Colon (tissue), 2 donors: ENCODE data around the gene BLZF1.
"Not testable (repeated sequence)": the region's sequence is repeated elsewhere in the genome, so short reads cannot be mapped to it uniquely, and the experiment has no call there.

Experiments
- FAIRE-seq: peaks from 2 replicates; lab custom pipeline; 2012; peaks lifted over from hg19 to GRCh38; lab: Jason Lieb, UNC
- donor health status: control.
- donor health status: control.

The BLZF1 gene

DNA sequence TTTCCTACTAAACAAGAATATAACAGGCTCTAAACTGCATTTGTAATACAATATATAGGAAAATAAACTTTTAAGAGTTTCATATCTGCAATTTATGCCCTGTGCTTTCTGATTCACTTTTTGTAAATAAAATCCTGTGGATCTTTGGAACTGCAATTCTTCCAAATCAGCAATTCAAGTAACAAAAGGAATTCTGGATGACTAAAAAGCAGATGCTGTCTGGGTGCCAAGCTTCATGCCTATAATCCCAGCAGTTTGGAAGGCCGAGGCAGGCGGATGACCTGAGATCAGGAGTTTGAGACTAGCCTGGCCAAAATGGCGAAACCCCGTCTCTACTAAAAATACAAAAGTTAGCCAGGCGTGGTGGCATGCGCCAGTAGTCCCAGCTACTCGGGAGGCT, 6.7 kb upstream of the BLZF1 start:
- FAIRE-seq = no peak

DNA sequence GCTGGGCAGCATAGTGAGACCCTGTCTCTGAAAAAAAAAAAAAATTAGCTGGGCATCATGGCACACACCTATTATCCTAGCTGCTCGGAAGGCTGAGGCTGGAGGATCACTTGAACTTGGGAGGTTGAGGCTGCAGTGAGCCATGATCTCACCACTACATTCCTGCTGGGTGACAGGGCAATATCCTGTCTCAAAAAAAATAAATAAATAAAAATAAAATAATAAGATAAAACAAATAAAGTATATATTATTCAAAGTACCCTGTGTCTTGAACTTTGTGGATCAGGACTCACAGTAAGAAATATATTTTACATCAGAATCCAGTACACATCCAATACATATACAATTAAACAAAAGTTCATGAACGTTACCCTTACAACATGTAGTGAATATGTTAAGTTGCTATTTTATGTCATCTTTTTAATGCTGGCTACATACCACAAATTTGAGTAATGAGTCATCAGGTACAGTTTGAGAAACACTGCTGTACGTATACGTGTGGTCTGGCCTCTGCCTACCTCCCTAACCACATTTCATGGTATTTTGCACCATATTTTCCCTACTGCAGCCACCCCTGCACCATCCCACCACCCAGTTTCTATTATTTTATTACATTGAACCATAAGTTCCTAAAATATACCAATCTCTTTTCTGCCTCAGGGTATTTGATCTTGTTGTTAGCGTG, 4.8 kb upstream of the BLZF1 start:
- no peak for FAIRE-seq

DNA sequence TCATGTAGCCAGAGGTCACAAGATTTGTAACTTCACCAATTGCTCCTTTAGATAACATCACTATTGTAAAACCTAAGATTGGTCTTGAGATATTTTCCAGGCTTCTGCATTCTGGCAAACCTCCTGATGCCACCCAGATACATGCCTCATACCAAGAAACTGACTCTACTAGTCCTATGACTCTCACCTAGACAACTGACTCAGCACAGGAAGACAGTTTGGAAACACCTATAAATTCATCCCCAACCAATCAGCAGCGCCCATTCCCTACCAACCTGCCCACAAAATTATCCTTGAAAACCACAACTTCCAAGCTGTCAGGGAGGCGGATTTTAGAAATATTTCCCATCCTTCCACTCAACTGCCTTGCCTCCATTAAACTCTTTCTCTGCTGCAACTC, 3.0 kb upstream of the BLZF1 start:
- FAIRE-seq = no peak

DNA sequence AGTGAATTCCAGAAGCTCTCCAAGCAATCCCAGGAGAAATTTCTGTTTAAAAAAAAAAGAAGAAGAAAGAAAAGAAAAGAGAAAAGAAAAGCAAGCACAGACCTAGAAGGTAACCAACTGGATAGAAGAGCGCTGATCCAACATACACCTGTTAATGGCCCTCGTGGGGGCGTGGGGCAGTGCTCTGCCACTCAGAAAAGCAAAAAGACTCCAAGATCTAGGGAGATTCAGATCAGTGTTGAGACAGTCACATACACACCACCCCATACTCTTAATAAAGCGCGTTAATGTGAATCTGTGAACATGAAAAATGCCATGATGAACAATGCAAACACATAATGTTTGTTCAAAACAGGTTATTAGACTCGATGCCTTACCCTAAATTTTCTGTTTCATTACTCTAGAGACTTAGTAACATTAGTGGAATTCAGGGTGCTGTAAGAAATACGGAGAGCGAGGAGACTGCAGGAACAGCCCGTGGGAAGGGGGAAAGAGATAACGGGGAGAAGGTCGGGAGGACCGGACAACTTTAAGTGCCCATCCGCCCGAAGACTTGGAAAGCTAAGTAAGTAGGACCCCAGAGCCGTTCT, 804 bp upstream of the BLZF1 start:
- FAIRE-seq = no peak

DNA sequence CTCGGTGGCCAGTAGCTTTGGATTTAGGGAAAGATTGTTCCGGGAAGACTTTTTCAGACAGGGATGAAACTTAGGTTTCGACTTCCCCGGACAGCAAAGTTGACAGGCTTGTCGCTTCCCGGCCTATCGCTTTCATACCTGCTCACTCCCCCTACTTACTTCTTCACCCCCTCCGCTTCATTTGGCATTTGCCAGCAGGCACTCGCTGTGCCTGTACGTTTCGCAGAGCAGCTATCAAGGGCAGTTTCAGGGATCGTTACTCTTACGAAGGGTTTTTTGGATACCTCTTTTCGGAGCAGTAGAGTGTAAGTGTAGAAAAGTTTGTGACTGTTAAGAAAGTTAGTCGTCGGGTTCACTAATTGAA, 393 bp downstream of the BLZF1 start:
- FAIRE-seq = no peak

DNA sequence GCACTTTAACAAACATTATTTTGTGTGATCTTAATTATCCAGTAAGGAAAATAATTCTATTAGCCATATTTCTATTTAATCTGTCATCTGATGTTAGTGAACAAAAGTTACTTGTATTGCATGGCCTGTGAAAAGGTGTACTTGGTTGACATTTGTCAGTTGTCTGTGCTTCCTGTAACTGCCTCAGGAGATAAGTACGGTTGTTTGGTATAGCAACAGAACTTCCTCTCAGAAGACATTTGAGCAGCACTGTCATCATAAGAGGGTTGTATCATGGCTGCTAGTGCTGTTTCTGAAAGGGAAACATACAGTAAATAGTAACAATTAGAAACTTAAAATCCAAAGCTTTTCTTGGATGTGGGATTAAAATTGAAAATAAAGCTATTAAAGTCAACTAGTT, 3.4 kb downstream of the BLZF1 start:
- no peak for FAIRE-seq

DNA sequence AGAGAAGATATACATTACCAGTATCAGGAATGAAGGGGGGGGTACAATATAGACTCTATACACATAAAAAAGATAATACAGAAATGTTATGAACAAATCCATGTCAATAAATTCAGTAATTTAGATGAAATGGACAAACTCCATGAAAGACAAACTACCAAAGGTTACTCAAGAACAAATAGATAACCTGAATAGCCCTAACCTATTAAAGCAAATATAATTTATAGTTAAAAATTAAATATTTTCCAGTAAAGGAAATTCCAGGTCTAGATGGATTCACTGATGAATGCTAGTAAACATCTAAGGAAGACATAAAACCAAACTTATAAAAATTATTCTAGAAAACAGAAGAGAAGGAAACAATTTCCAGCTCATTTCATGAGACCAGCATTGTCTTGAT, 13.2 kb downstream of the BLZF1 start:
- FAIRE-seq = no peak

DNA sequence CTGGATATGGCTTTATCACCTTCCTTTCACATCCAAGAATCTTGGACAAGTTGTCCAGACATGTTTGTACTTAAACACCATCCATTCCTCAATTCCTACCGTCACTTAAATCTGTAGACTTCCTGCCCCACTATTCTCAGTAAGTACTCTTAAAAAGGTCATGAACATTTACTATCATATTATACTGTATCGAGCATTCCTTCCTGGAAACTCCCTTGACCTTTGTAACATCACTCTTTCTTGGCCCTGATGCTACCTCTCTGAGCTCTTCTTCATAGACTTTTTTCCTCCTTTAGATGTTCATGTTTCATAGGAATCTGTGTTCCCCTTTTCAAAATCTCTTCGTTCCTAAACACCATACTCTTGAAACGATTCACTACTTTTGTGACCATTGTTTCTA, 15.5 kb downstream of the BLZF1 start:
- no peak for FAIRE-seq

DNA sequence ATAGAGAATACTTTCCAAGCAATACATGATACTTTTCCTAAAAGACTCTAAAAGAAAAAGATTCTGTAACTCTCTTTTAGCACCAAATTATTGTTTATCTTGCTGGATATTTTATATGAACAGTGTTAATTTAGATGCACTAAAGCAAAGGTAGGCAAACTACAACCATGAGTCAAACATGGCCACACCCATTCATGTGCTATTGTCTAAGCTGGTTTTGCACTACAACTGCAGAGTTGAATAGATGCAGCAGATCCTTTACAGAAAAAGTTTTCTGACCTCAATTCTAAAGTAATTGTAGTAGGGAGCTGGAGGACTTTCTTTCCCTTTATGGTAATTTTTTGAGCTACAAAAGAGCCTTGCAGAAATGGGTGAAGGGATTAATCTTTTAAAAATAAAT, 19.4 kb downstream of the BLZF1 start:
- no peak for FAIRE-seq

DNA sequence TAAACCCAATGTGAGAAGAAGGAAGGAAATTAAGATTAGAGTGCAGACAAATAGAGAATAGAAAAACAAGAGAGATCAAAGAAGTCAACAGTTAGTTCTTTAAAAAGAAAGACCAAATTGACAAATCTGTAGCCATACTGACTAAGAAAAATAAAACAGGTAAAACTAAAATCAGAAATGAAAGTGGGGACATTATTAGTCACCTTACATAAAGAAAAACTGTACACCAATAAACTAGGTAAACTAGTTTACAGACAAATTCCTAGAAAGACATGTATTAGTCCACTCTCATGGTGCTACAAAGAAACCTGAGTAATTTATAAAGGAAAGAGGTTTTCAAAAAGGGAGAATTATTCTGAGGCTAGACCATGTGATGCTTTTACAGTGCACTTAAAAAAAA, 22.3 kb downstream of the BLZF1 start:
- FAIRE-seq = no peak

DNA sequence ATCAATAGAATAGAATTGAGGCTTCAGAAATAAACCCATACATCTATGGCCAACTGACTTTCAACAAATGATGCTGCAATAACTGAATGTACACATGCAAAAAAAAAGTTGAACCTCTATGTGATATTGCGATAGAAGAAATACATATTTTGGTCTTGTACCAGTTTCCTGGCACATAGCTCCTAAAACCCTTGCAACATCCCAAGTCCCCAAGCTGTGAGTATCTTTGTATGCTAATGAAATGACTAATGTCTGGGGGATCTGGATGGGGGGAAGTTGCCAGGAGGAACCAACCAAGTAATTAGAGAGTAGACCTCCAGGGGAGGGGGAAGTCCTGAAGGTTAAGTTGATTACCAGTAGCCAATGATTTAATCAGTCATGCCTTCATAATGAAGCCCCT, 24.4 kb downstream of the BLZF1 start:
- FAIRE-seq = no peak

DNA sequence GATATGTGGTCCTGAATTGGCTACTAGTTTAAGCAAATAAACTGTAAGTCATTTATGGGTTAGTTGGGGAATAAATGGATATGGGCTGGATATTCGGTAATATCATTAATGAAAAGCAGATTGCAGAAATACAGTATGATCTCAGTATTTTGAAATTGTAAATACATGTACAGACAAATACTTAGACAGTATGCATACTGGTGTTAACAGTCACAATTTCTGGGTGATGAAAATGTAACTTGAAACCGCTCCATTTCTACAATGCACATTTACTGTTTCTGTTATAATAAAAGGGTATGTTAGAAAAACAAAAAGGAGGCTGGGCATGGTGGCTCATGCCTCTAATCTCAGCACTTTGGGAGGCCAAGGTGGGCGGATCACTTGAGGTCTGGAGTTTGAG, 28.0 kb downstream of the BLZF1 start:
- FAIRE-seq = no peak

DNA sequence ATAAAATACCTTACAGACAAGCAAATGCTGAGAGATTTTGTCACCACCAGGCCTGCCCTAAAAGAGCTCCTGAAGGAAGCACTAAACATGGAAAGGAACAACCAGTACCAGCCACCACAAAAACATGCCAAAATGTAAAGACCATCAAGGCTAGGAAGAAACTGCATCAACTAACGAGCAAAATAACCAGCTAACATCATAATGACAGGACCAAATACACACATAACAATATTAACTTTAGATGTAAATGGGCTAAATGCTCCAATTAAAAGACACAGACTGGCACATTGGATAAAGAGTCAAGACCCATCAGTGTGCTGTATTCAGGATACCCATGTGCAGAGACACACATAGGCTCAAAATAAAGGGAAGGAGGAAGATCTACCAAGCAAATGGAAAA, 34.6 kb downstream of the BLZF1 start:
- FAIRE-seq = not testable (repeated sequence)

DNA sequence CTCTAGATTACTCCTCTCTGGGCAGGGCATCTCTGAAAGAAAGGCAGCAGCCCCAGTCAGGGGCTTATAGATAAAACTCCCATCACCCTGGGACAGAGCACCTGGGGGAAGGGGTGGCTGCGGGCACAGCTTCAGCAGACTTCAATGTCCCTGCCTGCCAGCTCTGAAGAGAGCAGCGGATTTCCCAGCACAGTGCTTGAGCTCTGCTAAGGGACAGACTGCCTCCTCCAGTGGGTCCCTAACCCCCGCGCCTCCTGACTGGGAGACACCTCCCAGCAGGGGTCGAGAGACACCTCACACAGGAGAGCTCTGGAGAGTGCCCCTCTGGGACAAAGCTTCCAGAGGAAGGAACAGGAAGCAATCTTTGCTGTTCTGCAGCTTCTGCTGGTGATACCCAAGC, 40.3 kb downstream of the BLZF1 start:
- FAIRE-seq = not testable (repeated sequence)

DNA sequence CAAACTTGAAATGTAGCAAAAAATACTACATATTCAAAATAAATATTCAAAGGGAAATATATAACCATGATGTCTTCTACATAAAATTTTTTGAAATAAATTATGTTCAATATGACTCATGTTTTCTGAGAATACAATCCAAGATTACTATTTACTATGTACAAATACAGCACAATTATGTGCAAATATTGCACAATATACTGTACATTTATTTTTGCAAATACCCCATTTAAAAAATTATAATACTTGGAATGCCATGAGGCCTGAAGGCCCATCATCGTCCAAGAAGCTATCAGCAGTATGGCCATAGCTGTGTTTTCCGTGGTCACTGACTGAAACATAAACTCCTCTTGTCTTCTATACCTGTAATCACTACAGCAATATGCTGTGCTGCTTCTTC, 47.0 kb downstream of the BLZF1 start:
- no peak for FAIRE-seq

DNA sequence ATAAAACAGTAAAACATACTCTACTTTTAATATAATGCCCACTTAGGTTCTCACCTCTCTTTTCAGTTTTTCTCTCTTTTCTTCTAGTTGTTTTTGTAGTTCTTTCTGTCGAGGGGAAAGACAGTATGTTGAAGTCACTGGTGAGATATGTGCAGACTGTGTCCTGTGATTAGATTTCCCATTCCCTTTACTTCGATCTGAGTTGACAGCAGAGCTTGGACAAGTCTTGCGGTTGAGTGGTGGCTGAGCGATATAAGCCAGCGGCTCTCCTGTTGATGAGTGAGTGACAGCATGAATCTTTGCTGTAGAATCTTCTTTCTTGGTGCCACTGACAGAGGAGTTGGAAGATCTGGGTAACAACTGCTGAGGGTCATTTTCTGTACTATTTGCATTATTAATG, 53.3 kb downstream of the BLZF1 start:
- no peak for FAIRE-seq

DNA sequence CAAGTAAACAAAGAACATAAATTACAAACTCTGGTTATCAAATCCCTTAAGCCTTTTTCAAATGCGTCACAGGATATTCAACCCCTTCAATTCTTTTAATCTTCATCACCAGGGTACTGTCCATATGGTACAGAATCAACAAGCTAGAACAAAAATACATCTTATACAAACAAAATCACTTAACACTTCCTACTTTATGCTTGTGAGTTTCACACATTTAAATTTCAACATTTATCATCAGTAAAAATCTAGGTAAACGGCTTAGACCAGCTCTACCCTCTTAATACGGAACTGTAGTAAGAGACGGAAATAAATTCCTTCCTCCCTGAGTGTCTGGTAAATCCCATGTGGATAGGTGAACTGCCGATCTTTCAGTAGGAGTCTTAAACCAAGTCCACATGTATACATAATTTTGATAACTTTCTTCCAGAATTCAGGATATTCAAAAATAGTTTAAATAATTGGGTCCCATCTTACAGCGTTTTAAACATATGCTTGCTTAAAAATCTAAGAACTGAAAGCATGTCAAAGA, 58.2 kb downstream of the BLZF1 start:
- no peak for FAIRE-seq

DNA sequence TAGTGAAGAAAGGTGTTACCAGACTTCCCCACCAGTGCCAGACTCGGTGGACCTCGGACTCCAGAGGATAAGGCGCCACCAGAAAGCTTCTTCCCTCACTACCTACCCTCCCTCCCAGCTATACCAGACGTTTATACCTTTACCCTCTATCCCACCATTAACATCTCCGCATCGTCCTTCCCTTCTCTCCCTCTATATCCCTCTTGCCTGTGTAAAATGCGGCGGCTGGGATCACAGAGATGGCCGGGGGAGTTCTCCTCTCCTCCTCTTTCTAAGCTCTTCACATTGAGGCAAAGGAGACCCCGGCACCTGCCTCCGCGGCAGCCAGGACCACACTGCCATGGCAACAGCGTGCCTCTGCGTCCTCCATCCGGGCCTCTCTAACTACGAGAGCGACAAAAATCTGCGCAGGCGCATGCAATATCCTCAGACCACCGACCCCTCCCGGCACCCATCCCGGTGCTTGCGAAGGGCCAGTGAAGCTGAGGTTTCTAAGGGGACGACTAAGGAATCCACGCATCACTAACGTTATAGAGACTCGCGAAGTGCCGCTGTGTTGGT, 59.2 kb downstream of the BLZF1 start, which contains the start of gene CCDC181:
Gene CCDC181 (minus strand): TSS at position 394 of the 561 bp plus-strand sequence. CDS start 2,547 bp downstream, outside the sequence.
- FAIRE-seq = no peak
